Gastroesophageal sphincter (tissue), 3 donors: Measurements from ENCODE around the gene METTL24.

Experiments used
- EP300 ChIP-seq: sonication (generic); formaldehyde crosslinking; IDR thresholded peaks from one replicate; pipeline ENCODE4 v1.6.1; 2017; ENCODE audit warnings: antibody characterized with exemption, mild to moderate bottlenecking
- POLR2A ChIP-seq, 2 donors: fragments of 450-650 bp; IDR thresholded peaks; one replicate each; pipeline ENCODE4 v1.6.1; 2017; ENCODE audit warnings: antibody characterized with exemption in 2 of 2, mild to moderate bottlenecking in 2 of 2, moderate library complexity in 1 of 2
- POLR2AphosphoS5 ChIP-seq: sonication (generic); formaldehyde crosslinking; IDR thresholded peaks from one replicate; pipeline ENCODE4 v1.6.1; 2017; ENCODE audit warnings: antibody characterized with exemption
- TF ChIP-seq, protein P1 (sequence below), 4 experiments: fragments of 200-600 bp in 2 of 4; fragments of 450-650 bp in 2 of 4; sonication (generic) in 1 of 4; IDR thresholded peaks; one replicate each; pipeline ENCODE4 v1.5.1; 2017 to 2019; ENCODE audit warnings: antibody characterized with exemption in 4 of 4, mild to moderate bottlenecking in 2 of 4, moderate library complexity in 2 of 4

DNA sequence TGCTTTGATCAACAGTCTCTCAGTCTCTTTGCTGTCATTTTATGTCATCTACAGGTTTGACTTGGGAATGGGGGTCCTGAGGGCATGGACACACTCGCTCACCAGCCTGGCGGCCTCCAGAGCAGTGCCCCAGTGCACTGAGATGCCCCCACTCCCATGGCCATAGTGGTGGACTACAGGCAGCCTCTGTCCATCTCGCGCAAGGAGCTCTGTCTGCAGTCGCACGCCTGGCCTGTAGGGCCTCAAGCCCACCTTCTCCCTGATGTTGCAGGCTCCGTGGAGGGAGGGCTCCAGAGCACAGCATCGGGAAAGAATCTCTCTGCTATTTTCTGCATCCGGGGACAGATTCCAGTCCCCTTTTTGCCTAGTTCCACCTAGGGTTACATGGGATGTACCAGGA lies 34.6 kb upstream of the METTL24 start:
- TF ChIP-seq, protein P1, sequence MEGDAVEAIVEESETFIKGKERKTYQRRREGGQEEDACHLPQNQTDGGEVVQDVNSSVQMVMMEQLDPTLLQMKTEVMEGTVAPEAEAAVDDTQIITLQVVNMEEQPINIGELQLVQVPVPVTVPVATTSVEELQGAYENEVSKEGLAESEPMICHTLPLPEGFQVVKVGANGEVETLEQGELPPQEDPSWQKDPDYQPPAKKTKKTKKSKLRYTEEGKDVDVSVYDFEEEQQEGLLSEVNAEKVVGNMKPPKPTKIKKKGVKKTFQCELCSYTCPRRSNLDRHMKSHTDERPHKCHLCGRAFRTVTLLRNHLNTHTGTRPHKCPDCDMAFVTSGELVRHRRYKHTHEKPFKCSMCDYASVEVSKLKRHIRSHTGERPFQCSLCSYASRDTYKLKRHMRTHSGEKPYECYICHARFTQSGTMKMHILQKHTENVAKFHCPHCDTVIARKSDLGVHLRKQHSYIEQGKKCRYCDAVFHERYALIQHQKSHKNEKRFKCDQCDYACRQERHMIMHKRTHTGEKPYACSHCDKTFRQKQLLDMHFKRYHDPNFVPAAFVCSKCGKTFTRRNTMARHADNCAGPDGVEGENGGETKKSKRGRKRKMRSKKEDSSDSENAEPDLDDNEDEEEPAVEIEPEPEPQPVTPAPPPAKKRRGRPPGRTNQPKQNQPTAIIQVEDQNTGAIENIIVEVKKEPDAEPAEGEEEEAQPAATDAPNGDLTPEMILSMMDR (IDR thresholded peaks at IDR 0.05), result no peak
- TF ChIP-seq POLR2AphosphoS5 (no peak), POLR2A (IDR thresholded peaks at IDR 0.05) (no peak), EP300 (no peak)
